SU-DHL-6 (cell line): Measurements from ENCODE around the gene EDNRB.

Experiments used
- H2AFZ ChIP-seq: fragments of 200-600 bp; sonication (generic); 2 replicates; pipeline ENCODE4 v1.6.1; 2014; ENCODE audit warnings: low read depth, mild to moderate bottlenecking, moderate library complexity, mixed read lengths, antibody characterized with exemption, low read length; ENCODE audit not compliant: severe bottlenecking
- H3F3A ChIP-seq: fragments of 200-600 bp; shearing (Covaris generic); 2 replicates; pipeline ENCODE4 v1.6.0; 2016; ENCODE audit warnings: antibody characterized with exemption, mild to moderate bottlenecking; ENCODE audit not compliant: insufficient read depth
- H3K27ac ChIP-seq: fragments of 200-600 bp; sonication (generic); 2 replicates; pipeline ENCODE4 v1.5.1; 2016; ENCODE audit warnings: low read depth, mild to moderate bottlenecking, low read length, moderate library complexity, mixed read lengths
- H3K27me3 ChIP-seq: fragments of 200-600 bp; sonication (generic), shearing (Covaris generic); 2 replicates; pipeline ENCODE4 v1.6.0; 2014; ENCODE audit warnings: mild to moderate bottlenecking, low read length
- H3K36me3 ChIP-seq: fragments of 200-600 bp; sonication (generic); 2 replicates; pipeline ENCODE4 v1.6.1; 2014; ENCODE audit warnings: mild to moderate bottlenecking, low read length, mixed read lengths
- H3K4me2 ChIP-seq: fragments of 300-600, 200-600 bp; shearing (Covaris generic), sonication (generic); 2 replicates; pipeline ENCODE4 v1.6.0; 2014; ENCODE audit warnings: low read length, low read depth, mild to moderate bottlenecking; ENCODE audit not compliant: poor library complexity, severe bottlenecking
- H3K4me3 ChIP-seq: fragments of 200-600 bp; sonication (generic); 2 replicates; pipeline ENCODE4 v1.5.1; 2014; ENCODE audit warnings: antibody characterized with exemption, low read length, mild to moderate bottlenecking, mixed read lengths; ENCODE audit not compliant: insufficient read depth, poor library complexity, severe bottlenecking
- H3K79me2 ChIP-seq: fragments of 200-600 bp; sonication (generic); 2 replicates; pipeline ENCODE4 v1.6.1; 2014; ENCODE audit warnings: mild to moderate bottlenecking, low read length, moderate library complexity; ENCODE audit not compliant: insufficient read depth
- H3K9ac ChIP-seq: fragments of 200-600 bp; sonication (generic); 2 replicates; pipeline ENCODE4 v1.7.0; 2014; ENCODE audit warnings: mild to moderate bottlenecking, low read length
- H3K9me2 ChIP-seq: fragments of 200-600 bp; sonication (generic); replicated peaks from 2 replicates; pipeline ENCODE4 v1.6.1; 2014; ENCODE audit warnings: low read length; ENCODE audit not compliant: insufficient read depth
- H3K9me3 ChIP-seq: fragments of 200-600 bp; sonication (generic); 2 replicates; pipeline ENCODE4 v1.6.1; 2014; ENCODE audit warnings: low read length, mixed read lengths; ENCODE audit not compliant: insufficient read depth
- H4K20me1 ChIP-seq: fragments of 200-600 bp; sonication (generic); 2 replicates; pipeline ENCODE4 v1.6.1; 2014; ENCODE audit warnings: low read depth, mild to moderate bottlenecking, antibody characterized with exemption, low read length, moderate library complexity, mixed read lengths
- CTCF ChIP-seq: fragments of 200-600 bp; sonication (generic); IDR thresholded peaks from one replicate; pipeline ENCODE4 v1.5.1; 2017; ENCODE audit warnings: antibody characterized with exemption, mild to moderate bottlenecking, low read length, moderate library complexity; ENCODE audit not compliant: insufficient read depth, poor library complexity, severe bottlenecking
- EZH2phosphoT487 ChIP-seq: fragments of 200-600 bp; sonication (generic), shearing (Covaris generic); conservative IDR thresholded peaks from 2 replicates; pipeline ENCODE4 v1.6.1; 2018; ENCODE audit warnings: mild to moderate bottlenecking, antibody characterized with exemption, low read length, moderate library complexity, mixed read lengths

EDNRB gene

GRCh38 chr13:77902319-77902963 lies 16.2 kb downstream of the EDNRB start:
- no peaks in the 10 kb centered on the region for H3F3A ChIP-seq
- no peak overlapping the region for H3K27ac ChIP-seq
- H4K20me1 ChIP-seq = no peaks in the 10 kb centered on the region

GRCh38 chr13:77898097-77898496 lies 20.5 kb downstream of the EDNRB start:
- H3K9me3 ChIP-seq = no peaks in the 10 kb centered on the region
- no peak overlapping the region for H3K27ac ChIP-seq
- no peaks in the 10 kb centered on the region for H3K9me2 ChIP-seq
- H3K4me3 ChIP-seq = no peak overlapping the region
- TF ChIP-seq EZH2phosphoT487 = no peak
- no peak for TF ChIP-seq CTCF
- H3K4me2 ChIP-seq = no peak overlapping the region
- no peaks in the 10 kb centered on the region for H3K79me2 ChIP-seq
- H4K20me1 ChIP-seq = no peaks in the 10 kb centered on the region
- H2AFZ ChIP-seq = no peak overlapping the region
- no peaks in the 10 kb centered on the region for H3F3A ChIP-seq
- no peaks in the 10 kb centered on the region for H3K36me3 ChIP-seq
- no peaks in the 10 kb centered on the region for H3K27me3 ChIP-seq
- H3K9ac ChIP-seq = no peak overlapping the region

More at GRCh38 chr13:77902319-77902963, 16.2 kb downstream of the EDNRB start:
- H3K9me2 ChIP-seq = no peaks in the 10 kb centered on the region
- no peaks in the 10 kb centered on the region for H3K27me3 ChIP-seq
- H3K9me3 ChIP-seq = no peaks in the 10 kb centered on the region
- no peak for TF ChIP-seq EZH2phosphoT487
- no peak for TF ChIP-seq CTCF
- no peaks in the 10 kb centered on the region for H3K79me2 ChIP-seq
- no peak overlapping the region for H2AFZ ChIP-seq
- no peak overlapping the region for H3K9ac ChIP-seq
- no peak overlapping the region for H3K4me3 ChIP-seq
- H3K4me2 ChIP-seq = no peak overlapping the region
- H3K36me3 ChIP-seq = no peaks in the 10 kb centered on the region

- no peaks in the 10 kb centered on the region for H3K79me2 ChIP-seq
- no peaks in the 10 kb centered on the region for H3K9me2 ChIP-seq
- no peak overlapping the region for H3K4me3 ChIP-seq
- no peak overlapping the region for H3K4me2 ChIP-seq
- H3K27ac ChIP-seq = no peak overlapping the region
- no peaks in the 10 kb centered on the region for H3K9me3 ChIP-seq
- no peaks in the 10 kb centered on the region for H4K20me1 ChIP-seq
- H3K9ac ChIP-seq = no peak overlapping the region
- H3K27me3 ChIP-seq = no peaks in the 10 kb centered on the region
- no peak overlapping the region for H2AFZ ChIP-seq
- H3K36me3 ChIP-seq = no peaks in the 10 kb centered on the region
- H3F3A ChIP-seq = no peaks in the 10 kb centered on the region
- no peak for TF ChIP-seq EZH2phosphoT487
- TF ChIP-seq CTCF = no peak
Observed at GRCh38 chr13:77896977-77897376, 21.7 kb downstream of the EDNRB start.
